Lower lobe of right lung (tissue), 2 donors: ENCODE measurements around the gene BSN. TPM values are rescaled to one million over a fixed set of nuclear protein-coding genes. Genes with fewer than 3 reads are reported as not detected.
A peak's percentile ranks its signal among the peaks of the same experiment; 100 is the strongest.

ENCODE experiments used
- ATAC-seq, 2 donors: fragments of 200-7000 bp; cut with Tn5 transposase; one replicate each; pipeline ENCODE4 v1.9.1; 2020 to 2022; ENCODE audit warnings: mild to moderate bottlenecking in 2 of 2, moderate library complexity in 2 of 2
- DNase-seq: peaks from one replicate; pipeline ENCODE4 v3.0.0-alpha.2; 2020
- H3K27ac ChIP-seq: fragments of 200-600 bp; one replicate; pipeline ENCODE4 v1.8.0; 2022
- H3K27me3 ChIP-seq: fragments of 200-600 bp; one replicate; pipeline ENCODE4 v1.8.0; 2022; ENCODE audit warnings: low read depth
- H3K36me3 ChIP-seq: fragments of 200-600 bp; one replicate; pipeline ENCODE4 v1.8.0; 2022; ENCODE audit warnings: mild to moderate bottlenecking
- H3K4me1 ChIP-seq: fragments of 200-600 bp; one replicate; pipeline ENCODE4 v1.8.0; 2022
- H3K4me3 ChIP-seq: fragments of 200-600 bp; one replicate; pipeline ENCODE4 v1.8.0; 2022; ENCODE audit warnings: mild to moderate bottlenecking
- H3K9me3 ChIP-seq: fragments of 200-600 bp; one replicate; pipeline ENCODE4 v1.8.0; 2022
- CTCF ChIP-seq: fragments of 200-600 bp; IDR thresholded peaks from one replicate; pipeline ENCODE4 v1.8.0; 2022; ENCODE audit warnings: antibody characterized with exemption, mild to moderate bottlenecking
- intact Hi-C: fragments of 100-400 bp; cut with DNase I; formaldehyde crosslinking; loops from one replicate; pipeline ENCODE4 v1.11.0; 2022
- total RNA-seq: library from RNA; stranded (reverse); fragmentation: NEBNext Ultra II Directional; extraction: Animal tissue kit (Norgen Biotek cat#: 25700); gene quantifications from one replicate; pipeline ENCODE4 v1.2.1, GENCODE V29; 2021
- donor health status: DM: no; HTN: yes; CAD: no; lungs with severe emphysema.

Gene BSN
- total RNA-seq, 1 donor from 2014 or later, result 0.35 TPM

GRCh38 chr3:49554633-49555265 is 472 bp downstream of the BSN start:
- peaks cover 18% of the 10 kb centered on the region for H3K4me1 ChIP-seq
- DNase-seq (peak; percentile 66), ATAC-seq (peak; percentile 76 to 87)
- H3K4me3 ChIP-seq, result peak overlapping the region; percentile 49
- H3K9me3 ChIP-seq, result no peaks in the 10 kb centered on the region
- H3K27ac ChIP-seq, result no peak overlapping the region
- intact Hi-C loops, result no loop called here
- peaks cover 4% of the 10 kb centered on the region for H3K27me3 ChIP-seq
- H3K36me3 ChIP-seq, result no peaks in the 10 kb centered on the region
- TF ChIP-seq CTCF, result no peak

DNA sequence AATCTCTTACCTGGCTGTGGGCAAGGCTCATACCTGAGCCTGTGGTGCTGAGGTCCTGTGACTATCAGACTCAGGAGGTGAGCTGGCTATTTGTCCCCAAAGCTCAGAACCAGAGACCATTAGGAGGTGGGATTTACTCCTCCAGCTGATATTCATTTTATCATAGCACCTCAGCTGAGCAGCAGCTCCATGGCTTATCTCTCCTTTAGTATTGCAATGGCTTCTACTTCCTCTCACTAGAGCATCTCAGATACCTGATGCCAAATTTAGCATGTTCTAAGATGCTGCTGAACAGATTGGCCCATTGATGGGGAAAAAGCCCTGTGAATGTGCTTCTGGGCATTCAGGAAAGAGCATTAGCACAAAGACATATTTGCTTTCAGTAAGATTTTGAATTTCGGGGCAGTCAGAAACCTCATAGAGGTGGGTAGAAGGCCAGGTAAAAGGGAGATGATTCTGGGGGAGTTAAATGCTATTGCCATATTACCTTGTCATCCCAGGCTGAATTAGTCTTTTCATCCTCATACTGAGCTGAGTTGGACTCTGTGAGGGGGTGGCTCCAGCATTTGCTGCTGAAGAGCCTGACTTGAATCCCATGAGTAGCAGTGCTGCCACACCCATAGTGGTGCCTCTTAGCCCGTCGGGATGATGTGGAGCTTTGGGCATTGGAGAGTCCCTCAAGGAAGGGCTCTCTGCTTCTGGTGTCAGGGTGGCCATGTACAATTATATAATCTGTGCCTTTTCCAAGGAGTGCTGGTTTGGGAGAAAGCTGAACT is 2.4 kb downstream of the BSN start:
- Histone ChIP-seq H3K4me1 (peaks cover 18% of the 10 kb centered on the region), H3K27ac (no peak overlapping the region), H3K9me3 (no peaks in the 10 kb centered on the region), H3K27me3 (peaks cover 4% of the 10 kb centered on the region), H3K4me3 (no peak overlapping the region), H3K36me3 (no peaks in the 10 kb centered on the region)
- ATAC-seq (no peak), DNase-seq (no peak)
- intact Hi-C loops, result no loop called here
- TF ChIP-seq CTCF, result no peak

GRCh38 chr3:49563040-49563578 is 8.8 kb downstream of the BSN start:
- intact Hi-C loops, result no loop called here
- TF ChIP-seq CTCF, result no peak
- ATAC-seq (no peak), DNase-seq (no peak)
- Histone ChIP-seq H3K36me3 (no peaks in the 10 kb centered on the region), H3K4me3 (no peak overlapping the region), H3K27ac (no peak overlapping the region), H3K27me3 (peaks cover 3% of the 10 kb centered on the region), H3K9me3 (no peaks in the 10 kb centered on the region), H3K4me1 (no peaks in the 10 kb centered on the region)

DNA sequence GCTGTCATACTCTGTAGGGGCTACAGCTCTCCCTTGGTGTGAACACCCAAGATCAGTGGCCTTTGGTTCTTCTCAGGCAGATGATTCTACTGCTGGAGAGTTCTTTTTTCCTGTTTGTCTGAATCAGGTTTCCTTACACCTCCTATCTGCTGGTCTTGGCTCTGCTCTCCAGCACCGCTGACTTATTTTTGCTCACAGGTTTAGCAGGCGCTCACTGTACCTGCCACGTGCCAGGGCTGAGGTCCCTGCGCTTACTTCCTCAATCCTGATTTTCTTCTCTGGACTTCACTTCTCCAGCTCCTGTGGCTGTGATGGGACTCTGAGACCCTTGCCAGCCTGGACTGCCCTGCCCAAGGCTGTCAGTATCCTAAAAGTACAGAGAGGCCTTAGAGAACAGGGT is 9.5 kb downstream of the BSN start:
- no peak overlapping the region for H3K4me3 ChIP-seq
- H3K36me3 ChIP-seq, result no peaks in the 10 kb centered on the region
- no peak overlapping the region for H3K27ac ChIP-seq
- no peak for ATAC-seq
- no peak for DNase-seq
- TF ChIP-seq CTCF, result no peak
- intact Hi-C loops, result no loop called here
- peaks cover 3% of the 10 kb centered on the region for H3K27me3 ChIP-seq
- H3K9me3 ChIP-seq, result no peaks in the 10 kb centered on the region
- no peaks in the 10 kb centered on the region for H3K4me1 ChIP-seq

- no peaks in the 10 kb centered on the region for H3K4me1 ChIP-seq
- no peaks in the 10 kb centered on the region for H3K9me3 ChIP-seq
- peaks cover 3% of the 10 kb centered on the region for H3K27me3 ChIP-seq
- no peak overlapping the region for H3K4me3 ChIP-seq
- ATAC-seq, result no peak
- intact Hi-C loops, result no loop called here
- no peak for DNase-seq
- TF ChIP-seq CTCF, result no peak
- no peaks in the 10 kb centered on the region for H3K36me3 ChIP-seq
- H3K27ac ChIP-seq, result no peak overlapping the region
Observed at GRCh38 chr3:49566312-49566711, 12.0 kb downstream of the BSN start.
